SU-DHL-6 (cell line): ENCODE measurements around the gene EVL.

Experiments used
- EZH2phosphoT487 ChIP-seq: fragments of 200-600 bp; sonication (generic), shearing (Covaris generic); conservative IDR thresholded peaks from 2 replicates; pipeline ENCODE4 v1.6.1; 2018; ENCODE audit warnings: mild to moderate bottlenecking, antibody characterized with exemption, low read length, moderate library complexity, mixed read lengths
- TF ChIP-seq, protein P1 (sequence below): fragments of 200-600 bp; sonication (generic); IDR thresholded peaks from one replicate; pipeline ENCODE4 v1.5.1; 2017; ENCODE audit warnings: antibody characterized with exemption, mild to moderate bottlenecking, low read length, moderate library complexity; ENCODE audit not compliant: insufficient read depth, poor library complexity, severe bottlenecking

DNA sequence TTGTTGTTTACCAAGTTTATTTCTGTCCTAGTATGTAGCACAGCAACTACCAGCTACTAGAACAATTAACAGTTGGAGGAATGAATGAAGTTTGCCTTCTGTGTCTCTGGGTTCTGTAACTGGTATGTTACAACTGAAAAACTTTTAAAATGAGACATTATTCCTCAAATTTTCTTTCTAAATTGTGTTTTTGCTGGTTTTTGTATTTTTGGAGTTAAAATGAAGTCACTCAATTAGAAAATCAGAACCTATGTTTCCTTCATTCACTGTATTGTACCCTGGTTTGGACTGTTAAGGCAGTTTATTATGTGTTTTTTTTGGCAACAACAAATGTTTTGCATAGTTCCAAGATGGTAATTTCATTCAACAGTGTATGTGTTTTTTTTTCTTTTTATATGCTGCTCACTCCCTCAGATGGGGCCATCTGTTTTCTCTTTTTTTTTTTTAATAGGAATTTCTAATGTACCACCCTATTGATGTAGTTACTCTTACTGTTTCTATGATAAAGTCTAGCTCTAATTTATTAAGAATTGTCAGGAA lies 30.2 kb upstream of the EVL start:
- TF ChIP-seq, protein P1, sequence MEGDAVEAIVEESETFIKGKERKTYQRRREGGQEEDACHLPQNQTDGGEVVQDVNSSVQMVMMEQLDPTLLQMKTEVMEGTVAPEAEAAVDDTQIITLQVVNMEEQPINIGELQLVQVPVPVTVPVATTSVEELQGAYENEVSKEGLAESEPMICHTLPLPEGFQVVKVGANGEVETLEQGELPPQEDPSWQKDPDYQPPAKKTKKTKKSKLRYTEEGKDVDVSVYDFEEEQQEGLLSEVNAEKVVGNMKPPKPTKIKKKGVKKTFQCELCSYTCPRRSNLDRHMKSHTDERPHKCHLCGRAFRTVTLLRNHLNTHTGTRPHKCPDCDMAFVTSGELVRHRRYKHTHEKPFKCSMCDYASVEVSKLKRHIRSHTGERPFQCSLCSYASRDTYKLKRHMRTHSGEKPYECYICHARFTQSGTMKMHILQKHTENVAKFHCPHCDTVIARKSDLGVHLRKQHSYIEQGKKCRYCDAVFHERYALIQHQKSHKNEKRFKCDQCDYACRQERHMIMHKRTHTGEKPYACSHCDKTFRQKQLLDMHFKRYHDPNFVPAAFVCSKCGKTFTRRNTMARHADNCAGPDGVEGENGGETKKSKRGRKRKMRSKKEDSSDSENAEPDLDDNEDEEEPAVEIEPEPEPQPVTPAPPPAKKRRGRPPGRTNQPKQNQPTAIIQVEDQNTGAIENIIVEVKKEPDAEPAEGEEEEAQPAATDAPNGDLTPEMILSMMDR: no peak
- TF ChIP-seq EZH2phosphoT487: no peak
